ENCODE data around the gene LY6G6F. TPM values are rescaled to one million over a fixed set of nuclear protein-coding genes. Genes with fewer than 3 reads are reported as not detected.

LY6G6F gene
- total RNA-seq, 2 donors from 2014 or later = 3.7 TPM; not detected in 1

DNA sequence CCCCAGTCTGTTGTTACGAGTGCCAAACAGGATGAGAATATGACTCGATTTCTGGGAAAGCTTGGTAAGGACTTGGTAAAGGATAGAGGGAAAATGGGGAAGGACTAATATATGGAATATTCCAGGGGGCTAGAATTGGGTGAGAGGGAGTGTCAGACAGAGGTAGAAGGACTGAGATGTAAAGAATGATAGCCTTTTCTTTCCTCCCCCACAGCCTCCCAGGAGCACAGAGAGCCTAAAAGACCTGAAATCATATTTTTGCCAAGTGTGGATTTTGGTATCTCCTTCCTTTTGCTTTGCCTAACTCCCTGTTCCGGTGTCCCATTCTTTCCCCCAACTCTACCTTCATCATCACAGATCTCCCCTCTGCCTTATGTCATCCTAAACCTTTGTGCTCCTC lies 36.2 kb downstream of the LY6G6F start:
- 96% methylated on average over 3 of the region's 3 CpGs for WGBS
- intact Hi-C loops (cut with DNase I) = no loop called here
- TF ChIP-seq, protein P1, sequence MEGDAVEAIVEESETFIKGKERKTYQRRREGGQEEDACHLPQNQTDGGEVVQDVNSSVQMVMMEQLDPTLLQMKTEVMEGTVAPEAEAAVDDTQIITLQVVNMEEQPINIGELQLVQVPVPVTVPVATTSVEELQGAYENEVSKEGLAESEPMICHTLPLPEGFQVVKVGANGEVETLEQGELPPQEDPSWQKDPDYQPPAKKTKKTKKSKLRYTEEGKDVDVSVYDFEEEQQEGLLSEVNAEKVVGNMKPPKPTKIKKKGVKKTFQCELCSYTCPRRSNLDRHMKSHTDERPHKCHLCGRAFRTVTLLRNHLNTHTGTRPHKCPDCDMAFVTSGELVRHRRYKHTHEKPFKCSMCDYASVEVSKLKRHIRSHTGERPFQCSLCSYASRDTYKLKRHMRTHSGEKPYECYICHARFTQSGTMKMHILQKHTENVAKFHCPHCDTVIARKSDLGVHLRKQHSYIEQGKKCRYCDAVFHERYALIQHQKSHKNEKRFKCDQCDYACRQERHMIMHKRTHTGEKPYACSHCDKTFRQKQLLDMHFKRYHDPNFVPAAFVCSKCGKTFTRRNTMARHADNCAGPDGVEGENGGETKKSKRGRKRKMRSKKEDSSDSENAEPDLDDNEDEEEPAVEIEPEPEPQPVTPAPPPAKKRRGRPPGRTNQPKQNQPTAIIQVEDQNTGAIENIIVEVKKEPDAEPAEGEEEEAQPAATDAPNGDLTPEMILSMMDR (IDR thresholded peaks at IDR 0.05) = no peak
- TF ChIP-seq POLR2A (IDR thresholded peaks at IDR 0.05) (no peak), POLR2AphosphoS5 (IDR thresholded peaks at IDR 0.05) (no peak)

DNA sequence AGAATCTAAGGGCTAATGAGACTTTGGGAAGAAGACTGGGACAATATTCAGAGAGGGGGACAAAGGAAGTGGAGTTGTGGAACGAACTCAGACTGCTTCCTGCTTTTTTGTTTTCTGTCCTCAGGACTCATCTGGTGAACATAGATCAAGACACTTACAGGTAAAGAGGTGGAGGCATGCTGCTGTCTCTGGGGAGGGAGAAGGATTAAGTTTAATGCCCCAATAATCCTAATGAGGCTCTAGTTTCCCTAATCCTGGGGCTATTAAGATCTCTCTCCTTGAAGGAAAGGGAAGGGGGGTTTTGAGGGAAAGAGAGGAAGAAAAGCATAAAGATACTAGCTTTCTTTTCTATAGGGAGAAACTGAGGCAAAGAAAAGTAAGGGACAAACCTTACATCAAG lies 37.8 kb downstream of the LY6G6F start:
- no peaks in the 10 kb centered on the region for H3K9me3 ChIP-seq
- H3K27me3 ChIP-seq (replicated peaks; ENCODE audit: insufficient read depth) = no peaks in the 10 kb centered on the region
- no peak for DNase-seq (ENCODE audit: low spot score)
- no peaks in the 10 kb centered on the region for H3K36me3 ChIP-seq
- peaks cover under 1% of the 10 kb centered on the region for H3K4me1 ChIP-seq (replicated peaks)
- H3K27ac ChIP-seq = no peak overlapping the region
- intact Hi-C loops (cut with DNase I) = no loop called here
- H3K4me3 ChIP-seq = no peak overlapping the region
- WGBS = 69% methylated on average over 1 of the region's 1 CpG
- TF ChIP-seq POLR2A (IDR thresholded peaks at IDR 0.05) (no peak), POLR2AphosphoS5 (IDR thresholded peaks at IDR 0.05) (no peak)
- TF ChIP-seq, protein P1 (IDR thresholded peaks at IDR 0.05) = no peak

More for the DNA sequence above, 36.2 kb downstream of the LY6G6F start:
- Histone ChIP-seq H3K27ac (no peak overlapping the region), H3K4me3 (no peak overlapping the region), H3K36me3 (no peaks in the 10 kb centered on the region), H3K4me1 (replicated peaks) (peaks cover 5% of the 10 kb centered on the region), H3K9me3 (no peaks in the 10 kb centered on the region), H3K27me3 (replicated peaks; ENCODE audit: insufficient read depth) (no peaks in the 10 kb centered on the region)
- no peak for DNase-seq (ENCODE audit: low spot score)

DNA sequence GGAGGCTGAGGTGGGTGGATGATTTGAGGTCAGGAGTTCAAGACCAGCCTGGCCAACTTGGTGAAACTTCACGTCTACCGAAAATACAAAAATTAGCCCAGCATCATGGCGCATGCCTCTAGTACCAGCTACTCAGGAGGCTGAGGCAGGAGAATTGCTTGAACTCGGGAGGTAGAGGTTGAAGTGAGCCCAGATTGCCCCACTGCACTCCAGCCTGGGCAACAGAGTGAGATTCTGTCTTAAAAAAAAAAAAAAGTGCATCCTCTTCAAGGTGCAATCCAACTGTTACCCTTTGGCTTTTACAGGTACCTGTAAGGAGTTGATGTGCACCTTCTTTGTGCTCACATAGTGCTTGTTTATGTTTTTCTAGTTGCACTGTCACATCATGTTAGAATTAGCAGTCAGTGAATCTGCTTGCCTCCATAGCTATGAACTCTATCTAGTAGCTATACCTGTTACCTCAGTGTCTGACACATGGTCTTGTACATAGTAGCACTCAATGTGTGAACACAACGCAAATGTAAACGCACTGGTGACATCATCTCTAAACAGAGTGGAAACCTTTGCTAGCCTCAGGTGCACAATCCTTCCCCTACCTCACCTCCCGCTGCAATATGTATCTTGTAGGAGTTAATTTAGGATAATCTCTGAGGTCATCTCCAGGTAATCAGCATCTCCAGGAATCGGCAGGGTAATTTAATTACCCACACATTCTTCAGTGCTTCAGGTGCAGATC lies 42.8 kb downstream of the LY6G6F start:
- no peak for DNase-seq (ENCODE audit: low spot score)
- H3K4me3 ChIP-seq = no peak overlapping the region
- H3K9me3 ChIP-seq = no peaks in the 10 kb centered on the region
- no peak overlapping the region for H3K27ac ChIP-seq
- WGBS = 81% methylated on average over 8 of the region's 8 CpGs
- no peaks in the 10 kb centered on the region for H3K4me1 ChIP-seq (replicated peaks)
- TF ChIP-seq POLR2A (IDR thresholded peaks at IDR 0.05) (no peak), POLR2AphosphoS5 (IDR thresholded peaks at IDR 0.05) (no peak)
- TF ChIP-seq, protein P1 (IDR thresholded peaks at IDR 0.05) = no peak
- no peaks in the 10 kb centered on the region for H3K36me3 ChIP-seq
- no peaks in the 10 kb centered on the region for H3K27me3 ChIP-seq (replicated peaks; ENCODE audit: insufficient read depth)
- intact Hi-C loops (cut with DNase I) = no loop called here

DNA sequence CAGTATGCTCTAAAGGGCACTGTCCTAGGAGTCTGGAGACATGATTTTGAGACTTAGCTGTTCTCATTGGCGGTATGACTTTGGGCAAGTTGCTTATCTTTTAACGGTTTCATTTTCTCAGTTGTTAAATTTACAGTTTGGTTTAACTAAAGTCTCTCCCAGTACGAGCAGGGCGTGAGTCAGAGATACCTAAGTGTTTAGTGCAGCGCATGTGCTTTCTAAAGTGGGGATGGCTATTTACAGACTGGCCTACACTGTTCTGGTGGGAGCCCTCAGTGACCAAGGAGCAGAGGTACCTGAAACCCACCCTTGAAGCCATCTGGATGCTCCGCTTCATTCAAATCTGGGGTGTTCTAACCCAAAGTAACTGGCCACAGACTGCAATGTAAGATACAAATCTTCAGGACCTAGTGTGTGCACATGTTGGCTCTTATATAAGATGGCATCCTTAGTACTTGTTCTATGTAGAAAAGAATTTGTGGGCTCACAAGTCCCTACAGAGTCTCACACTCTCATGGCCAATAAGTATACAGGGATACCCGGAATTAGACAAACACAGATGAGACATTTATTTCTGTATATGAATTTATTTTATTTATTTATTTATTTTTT lies 43.9 kb downstream of the LY6G6F start:
- H3K4me1 ChIP-seq (replicated peaks) = no peaks in the 10 kb centered on the region
- no peaks in the 10 kb centered on the region for H3K36me3 ChIP-seq
- 84% methylated on average over 7 of the region's 7 CpGs for WGBS
- DNase-seq (ENCODE audit: low spot score) = no peak
- no peaks in the 10 kb centered on the region for H3K9me3 ChIP-seq
- H3K4me3 ChIP-seq = no peak overlapping the region
- TF ChIP-seq POLR2AphosphoS5 (IDR thresholded peaks at IDR 0.05) (no peak), POLR2A (IDR thresholded peaks at IDR 0.05) (no peak)
- TF ChIP-seq, protein P1 (IDR thresholded peaks at IDR 0.05) = no peak
- no peak overlapping the region for H3K27ac ChIP-seq
- no peaks in the 10 kb centered on the region for H3K27me3 ChIP-seq (replicated peaks; ENCODE audit: insufficient read depth)
- intact Hi-C loops (cut with DNase I) = no loop called here

Data from prostate gland (tissue), 2 donors.